ENCODE measurements around the gene ALG1. TPM values are rescaled to one million over a fixed set of nuclear protein-coding genes. Genes with fewer than 3 reads are reported as not detected.
"Not testable (repeated sequence)": the region's sequence is repeated elsewhere in the genome, so short reads cannot be mapped to it uniquely, and the experiment has no call there.

The ALG1 gene
- total and polyA plus RNA-seq, 7 experiments from 2014 or later: 12.9 to 29.1 (median 22.1) TPM

DNA sequence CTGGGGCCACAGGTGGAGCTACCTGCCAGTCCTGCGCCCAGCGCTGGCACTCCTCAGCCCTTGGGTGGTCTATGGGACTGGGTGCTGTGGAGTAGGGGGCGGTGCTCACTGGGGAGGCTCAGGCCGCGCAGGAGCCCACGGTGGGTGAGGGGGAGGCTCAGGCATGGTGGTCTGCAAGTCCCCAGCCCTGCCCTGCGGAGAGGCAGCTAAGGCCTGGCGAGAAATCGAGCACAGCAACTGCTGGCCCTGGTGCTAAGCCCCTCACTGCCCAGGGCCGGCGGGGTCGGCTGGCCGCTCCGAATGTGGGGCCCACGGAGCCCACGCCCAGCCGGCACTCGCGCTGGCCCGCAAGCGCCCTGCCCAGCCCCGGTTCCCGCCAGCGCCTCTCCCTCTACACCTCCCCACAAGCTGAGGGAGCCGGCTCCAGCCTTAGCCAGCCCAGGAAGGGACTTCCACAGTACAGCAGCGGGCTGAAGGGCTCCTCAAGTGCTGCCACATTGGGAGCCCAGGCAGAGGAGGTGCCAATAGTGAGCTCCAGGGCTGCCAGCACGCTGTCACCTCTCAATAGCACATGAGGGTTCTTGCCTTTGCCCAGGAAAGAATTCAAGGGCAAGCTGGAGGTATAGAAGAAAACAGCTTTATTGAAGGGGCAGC lies 37.0 kb downstream of the ALG1 start:
- H3K36me3 Mint-ChIP-seq: no peaks in the 10 kb centered on the region
- POLR2A ChIA-PET: no interaction called here
- H3K9me3 Mint-ChIP-seq: peaks cover 0 to 2% (median 0%) of the 10 kb centered on the region in 11 donors
- H3K4me3 ChIP-seq (ENCODE audit: low read length): no peak overlapping the region
- no peaks in the 10 kb centered on the region for H3K4me1 ChIP-seq (ENCODE audit: control insufficient read depth in 2 of 2, insufficient read depth in 2 of 2, low read length in 2 of 2)
- no peaks in the 10 kb centered on the region for H3K36me3 ChIP-seq (ENCODE audit: control insufficient read depth in 2 of 3, insufficient read depth in 3 of 3, low read length in 3 of 3)
- no peak for DNase-seq
- no peak overlapping the region for H3K27ac Mint-ChIP-seq
- no peak overlapping the region for H3K27ac ChIP-seq (ENCODE audit: low read depth, low read length)
- H3K9me3 ChIP-seq (ENCODE audit: control insufficient read depth in 2 of 3, low read length in 3 of 3): no peaks in the 10 kb centered on the region
- no peak for ATAC-seq
- no peaks in the 10 kb centered on the region for H3K27me3 ChIP-seq (ENCODE audit: control insufficient read depth in 2 of 2, insufficient read depth in 2 of 2, low read length in 2 of 2)
- H3K4me1 Mint-ChIP-seq: no peaks in the 10 kb centered on the region
- peaks cover 0 to 10% (median 0%) of the 10 kb centered on the region in 5 donors for H3K27me3 Mint-ChIP-seq
- intact Hi-C loops (cut with micrococcal nuclease): no loop called here
- CTCF ChIA-PET: no interaction called here
- no peak overlapping the region for H3K4me3 Mint-ChIP-seq

DNA sequence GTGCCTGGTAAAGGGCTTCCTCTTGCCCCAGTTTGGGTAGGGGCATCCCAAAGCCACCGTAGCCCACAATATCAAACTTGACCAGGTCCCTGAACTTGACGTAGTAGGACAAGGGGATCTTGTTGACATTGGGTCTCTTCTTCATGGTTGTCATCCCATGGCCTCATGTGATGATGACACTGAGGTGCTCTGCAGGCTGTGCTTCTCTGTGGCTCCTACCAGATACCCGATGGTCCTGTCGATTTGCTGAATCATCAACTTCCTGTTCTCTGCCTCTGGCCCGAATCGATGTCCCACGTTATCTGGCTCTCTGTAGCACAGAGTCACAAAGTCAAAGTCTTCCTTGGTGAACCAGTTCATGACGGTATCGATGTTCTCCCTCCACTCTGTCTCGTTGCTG lies 39.3 kb downstream of the ALG1 start:
- POLR2A ChIA-PET; H3K27ac ChIP-seq (ENCODE audit: low read depth, low read length); H3K9me3 ChIP-seq (ENCODE audit: control insufficient read depth in 2 of 3, low read length in 3 of 3); ATAC-seq; H3K4me1 Mint-ChIP-seq; H3K4me1 ChIP-seq (ENCODE audit: control insufficient read depth in 2 of 2, insufficient read depth in 2 of 2, low read length in 2 of 2); H3K9me3 Mint-ChIP-seq; CTCF ChIA-PET; DNase-seq; H3K4me3 ChIP-seq (ENCODE audit: low read length); H3K36me3 Mint-ChIP-seq; H3K36me3 ChIP-seq (ENCODE audit: control insufficient read depth in 2 of 3, insufficient read depth in 3 of 3, low read length in 3 of 3); H3K27me3 ChIP-seq (ENCODE audit: control insufficient read depth in 2 of 2, insufficient read depth in 2 of 2, low read length in 2 of 2); intact Hi-C loops (cut with micrococcal nuclease); H3K4me3 Mint-ChIP-seq; H3K27ac Mint-ChIP-seq: not testable (repeated sequence)
- peaks cover 0 to 12% (median 0%) of the 10 kb centered on the region in 5 donors for H3K27me3 Mint-ChIP-seq

DNA sequence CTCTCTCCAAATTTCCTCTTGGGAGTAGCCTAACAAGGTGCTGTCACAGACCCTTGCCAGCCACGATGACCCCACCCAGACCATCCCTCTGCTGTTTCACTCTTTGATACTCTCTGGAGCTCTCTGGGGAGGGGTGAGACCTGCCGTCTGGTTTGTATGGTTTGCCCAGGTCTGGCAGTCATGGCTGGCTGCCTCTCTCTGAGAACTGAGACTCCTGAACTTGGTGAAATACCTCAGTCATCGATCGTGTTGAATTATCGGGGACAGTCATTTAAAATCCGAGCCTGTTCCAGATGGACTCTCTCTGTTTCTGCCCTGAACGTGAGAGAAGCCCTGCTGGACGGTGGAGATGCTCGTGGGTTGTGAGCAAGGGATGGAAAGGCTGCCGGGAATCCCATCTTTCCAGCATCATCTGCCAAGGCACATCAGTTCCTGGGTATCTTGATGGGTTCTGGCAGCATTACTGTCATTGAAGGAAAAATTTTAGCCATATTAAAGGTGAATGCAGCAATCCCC lies 45.2 kb downstream of the ALG1 start:
- H3K4me1 ChIP-seq (ENCODE audit: control insufficient read depth in 2 of 2, insufficient read depth in 2 of 2, low read length in 2 of 2); H3K36me3 Mint-ChIP-seq; H3K4me3 ChIP-seq (ENCODE audit: low read length); intact Hi-C loops (cut with micrococcal nuclease); H3K9me3 ChIP-seq (ENCODE audit: control insufficient read depth in 2 of 3, low read length in 3 of 3); H3K9me3 Mint-ChIP-seq; DNase-seq; H3K27me3 ChIP-seq (ENCODE audit: control insufficient read depth in 2 of 2, insufficient read depth in 2 of 2, low read length in 2 of 2); POLR2A ChIA-PET; H3K36me3 ChIP-seq (ENCODE audit: control insufficient read depth in 2 of 3, insufficient read depth in 3 of 3, low read length in 3 of 3); CTCF ChIA-PET; H3K27ac ChIP-seq (ENCODE audit: low read depth, low read length); ATAC-seq: not testable (repeated sequence)
- peak overlapping the region in 7 of 9 donors; percentile 12 to 91 (median 65) for H3K27ac Mint-ChIP-seq
- peak overlapping the region in 6 of 10 donors; percentile 15 to 85 (median 64) for H3K4me3 Mint-ChIP-seq
- peaks cover 2 to 25% (median 19%) of the 10 kb centered on the region in 7 donors for H3K4me1 Mint-ChIP-seq
- peaks cover 4 to 32% (median 14%) of the 10 kb centered on the region in 5 donors for H3K27me3 Mint-ChIP-seq

DNA sequence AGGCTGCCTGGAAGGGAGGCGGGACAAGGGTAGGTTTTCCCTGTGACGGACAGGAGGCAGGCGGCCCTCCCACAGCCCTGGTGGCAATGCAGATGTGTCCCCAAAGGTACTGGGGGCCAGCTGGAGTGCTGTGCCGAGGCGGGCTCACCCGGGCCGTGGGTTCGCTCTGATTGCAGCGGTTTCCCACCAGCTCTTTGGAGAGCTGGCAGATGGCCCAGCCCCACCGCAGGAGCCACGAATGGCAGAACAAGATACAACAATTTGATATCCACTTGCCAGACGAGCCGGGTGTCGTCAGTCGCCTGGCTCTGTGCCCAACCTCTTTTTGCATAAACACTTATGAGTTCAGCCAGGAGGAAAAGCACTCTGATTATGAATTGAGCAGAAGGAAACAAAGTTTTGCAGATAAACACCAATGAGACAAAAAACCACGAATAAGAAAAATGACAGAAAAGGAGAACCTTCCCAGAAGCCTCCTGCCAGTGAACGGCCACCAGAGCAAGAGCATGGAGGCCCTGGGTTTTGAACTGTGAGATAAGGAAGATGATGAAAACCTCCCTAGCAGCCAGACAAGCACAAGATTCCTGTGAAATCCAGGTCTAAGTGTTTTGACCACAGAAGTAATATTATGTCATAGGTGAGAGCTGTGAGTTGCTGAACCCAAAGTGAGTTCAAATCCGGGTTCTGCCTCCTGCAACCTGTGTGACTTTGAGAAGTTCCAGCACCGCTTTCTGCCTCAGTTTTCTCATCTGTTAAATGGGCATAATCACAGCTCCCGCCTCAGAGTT lies 45.9 kb downstream of the ALG1 start:
- not testable (repeated sequence) for H3K9me3 ChIP-seq (ENCODE audit: control insufficient read depth in 2 of 3, low read length in 3 of 3)
- ATAC-seq: peak; percentile 36

DNA sequence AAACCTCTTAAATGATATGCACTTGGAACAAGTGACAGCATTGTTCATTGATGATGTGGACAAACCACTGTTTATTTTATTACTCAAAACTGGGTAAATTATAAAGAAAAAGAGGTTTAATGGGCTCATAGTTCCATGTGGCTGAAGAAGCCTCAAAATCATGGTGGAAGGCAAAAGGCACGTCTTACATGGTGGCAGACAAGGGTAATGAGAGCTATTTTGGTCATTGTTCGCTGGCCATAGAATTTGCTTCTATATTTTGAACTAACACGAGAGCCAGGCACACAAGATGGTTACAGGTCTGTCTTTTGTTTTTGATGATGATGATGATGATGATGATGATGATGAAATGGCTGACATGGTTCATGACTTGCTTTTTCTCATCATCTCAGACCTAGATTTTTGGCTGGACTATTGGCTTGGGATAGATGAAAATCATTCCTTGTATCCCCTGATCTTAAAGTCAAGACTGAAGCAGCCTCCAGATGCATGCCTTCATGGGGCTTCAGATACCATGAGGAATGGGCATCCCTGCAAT lies 59.9 kb downstream of the ALG1 start:
- ATAC-seq; H3K9me3 Mint-ChIP-seq; H3K4me1 ChIP-seq (ENCODE audit: control insufficient read depth in 2 of 2, insufficient read depth in 2 of 2, low read length in 2 of 2); H3K4me1 Mint-ChIP-seq; H3K4me3 ChIP-seq (ENCODE audit: low read length); H3K9me3 ChIP-seq (ENCODE audit: control insufficient read depth in 2 of 3, low read length in 3 of 3); H3K27ac ChIP-seq (ENCODE audit: low read depth, low read length); DNase-seq; H3K4me3 Mint-ChIP-seq; H3K27ac Mint-ChIP-seq; POLR2A ChIA-PET; CTCF ChIA-PET; intact Hi-C loops (cut with micrococcal nuclease); H3K36me3 ChIP-seq (ENCODE audit: control insufficient read depth in 2 of 3, insufficient read depth in 3 of 3, low read length in 3 of 3); H3K27me3 ChIP-seq (ENCODE audit: control insufficient read depth in 2 of 2, insufficient read depth in 2 of 2, low read length in 2 of 2); H3K36me3 Mint-ChIP-seq: not testable (repeated sequence)
- H3K27me3 Mint-ChIP-seq: peaks cover 19 to 49% (median 30%) of the 10 kb centered on the region in 5 donors

More for the DNA sequence above, 45.9 kb downstream of the ALG1 start:
- H3K36me3 Mint-ChIP-seq; POLR2A ChIA-PET; H3K27ac ChIP-seq (ENCODE audit: low read depth, low read length); H3K9me3 Mint-ChIP-seq; H3K4me1 ChIP-seq (ENCODE audit: control insufficient read depth in 2 of 2, insufficient read depth in 2 of 2, low read length in 2 of 2); CTCF ChIA-PET; H3K4me3 ChIP-seq (ENCODE audit: low read length); intact Hi-C loops (cut with micrococcal nuclease); H3K36me3 ChIP-seq (ENCODE audit: control insufficient read depth in 2 of 3, insufficient read depth in 3 of 3, low read length in 3 of 3); H3K27me3 ChIP-seq (ENCODE audit: control insufficient read depth in 2 of 2, insufficient read depth in 2 of 2, low read length in 2 of 2): not testable (repeated sequence)
- Mint-ChIP-seq H3K27ac (peak overlapping the region in 8 of 9 donors; percentile 49 to 91 (median 76)), H3K4me1 (peaks cover 2 to 25% (median 19%) of the 10 kb centered on the region in 7 donors), H3K4me3 (peak overlapping the region in 9 of 10 donors; percentile 40 to 85 (median 72)), H3K27me3 (peaks cover 4 to 32% (median 18%) of the 10 kb centered on the region in 5 donors)
- DNase-seq: peak in 8 of 9 donors; percentile 26 to 79 (median 71)

DNA sequence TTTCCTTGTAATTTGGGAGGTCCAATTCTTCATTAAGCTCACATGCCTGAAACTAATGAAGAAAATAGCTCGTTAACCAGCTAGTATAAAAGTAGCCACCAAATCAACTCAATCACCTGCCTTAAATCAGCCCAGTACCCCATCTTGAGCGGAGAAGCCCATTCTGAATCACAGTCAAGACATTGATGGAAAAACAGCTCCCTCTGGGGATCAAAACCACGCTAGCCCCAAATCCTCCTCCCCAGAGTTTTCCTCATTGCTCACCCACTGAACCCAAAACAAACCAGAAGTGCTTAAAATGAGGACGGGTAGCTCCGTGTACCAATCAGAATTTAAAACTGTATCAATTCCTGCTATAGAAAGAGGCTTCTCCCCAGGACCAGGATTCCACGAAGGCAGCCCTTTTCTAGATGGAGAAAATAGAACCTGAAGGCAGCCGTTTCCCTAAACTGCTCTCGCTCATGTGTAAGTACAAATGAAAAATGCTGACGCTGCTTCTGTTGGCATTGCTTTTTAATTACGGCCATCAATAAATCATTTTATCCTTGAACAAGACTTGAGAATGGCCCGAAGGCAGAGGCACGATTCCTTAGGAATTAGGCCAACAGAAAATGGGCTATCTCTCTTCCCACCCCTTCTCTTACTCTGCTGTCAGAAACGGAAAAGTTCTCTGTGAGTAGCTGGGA lies 61.4 kb downstream of the ALG1 start:
- POLR2A ChIA-PET; H3K4me1 Mint-ChIP-seq; H3K9me3 Mint-ChIP-seq; DNase-seq; H3K4me1 ChIP-seq (ENCODE audit: control insufficient read depth in 2 of 2, insufficient read depth in 2 of 2, low read length in 2 of 2); ATAC-seq; H3K9me3 ChIP-seq (ENCODE audit: control insufficient read depth in 2 of 3, low read length in 3 of 3); CTCF ChIA-PET; H3K4me3 Mint-ChIP-seq; H3K36me3 Mint-ChIP-seq; H3K27ac Mint-ChIP-seq; H3K36me3 ChIP-seq (ENCODE audit: control insufficient read depth in 2 of 3, insufficient read depth in 3 of 3, low read length in 3 of 3); H3K27me3 ChIP-seq (ENCODE audit: control insufficient read depth in 2 of 2, insufficient read depth in 2 of 2, low read length in 2 of 2); intact Hi-C loops (cut with micrococcal nuclease); H3K4me3 ChIP-seq (ENCODE audit: low read length); H3K27ac ChIP-seq (ENCODE audit: low read depth, low read length): not testable (repeated sequence)
- peaks cover 24 to 55% (median 31%) of the 10 kb centered on the region in 5 donors for H3K27me3 Mint-ChIP-seq
